Activated naive CD8-positive, alpha-beta T cell (primary cell): ENCODE results near the gene CFAP20DC.
"Not testable (repeated sequence)": the region's sequence is repeated elsewhere in the genome, so short reads cannot be mapped to it uniquely, and the experiment has no call there.

ENCODE experiments used
- H3K27ac Mint-ChIP-seq: one replicate; pipeline ENCODE4 v1.8.0; 2021; ENCODE audit warnings: mixed read lengths
- H3K27me3 Mint-ChIP-seq: one replicate; pipeline ENCODE4 v1.8.0; 2021; ENCODE audit warnings: mixed read lengths
- H3K36me3 Mint-ChIP-seq: one replicate; pipeline ENCODE4 v1.8.0; 2021; ENCODE audit warnings: mixed read lengths
- H3K4me1 Mint-ChIP-seq: one replicate; pipeline ENCODE4 v1.8.0; 2021; ENCODE audit warnings: low read depth, mixed read lengths
- H3K4me3 Mint-ChIP-seq: one replicate; pipeline ENCODE4 v1.8.0; 2021; ENCODE audit warnings: mild to moderate bottlenecking, mixed read lengths
- H3K9me3 Mint-ChIP-seq: one replicate; pipeline ENCODE4 v1.8.0; 2021; ENCODE audit warnings: low read depth, mixed read lengths

Gene CFAP20DC

GRCh38 chr3:58711871-58712270 lies 338.0 kb downstream of the CFAP20DC start:
- Mint-ChIP-seq H3K27me3 (no peaks in the 10 kb centered on the region), H3K36me3 (no peaks in the 10 kb centered on the region)

GRCh38 chr3:58708983-58709382 lies 340.8 kb downstream of the CFAP20DC start:
- not testable (repeated sequence) for H3K9me3 Mint-ChIP-seq, H3K36me3 Mint-ChIP-seq, H3K27me3 Mint-ChIP-seq, H3K27ac Mint-ChIP-seq, H3K4me3 Mint-ChIP-seq, H3K4me1 Mint-ChIP-seq

More at GRCh38 chr3:58711871-58712270, 338.0 kb downstream of the CFAP20DC start:
- Mint-ChIP-seq H3K9me3 (no peaks in the 10 kb centered on the region), H3K27ac (no peak overlapping the region), H3K4me3 (no peak overlapping the region), H3K4me1 (no peaks in the 10 kb centered on the region)

- Mint-ChIP-seq H3K27me3 (no peaks in the 10 kb centered on the region), H3K27ac (no peak overlapping the region), H3K4me1 (no peaks in the 10 kb centered on the region), H3K9me3 (no peaks in the 10 kb centered on the region), H3K36me3 (no peaks in the 10 kb centered on the region), H3K4me3 (no peak overlapping the region)
These were observed 341.6 kb downstream of the CFAP20DC start for GRCh38 chr3:58708116-58708791.

- Mint-ChIP-seq H3K4me3 (no peak overlapping the region), H3K27ac (no peak overlapping the region), H3K27me3 (no peaks in the 10 kb centered on the region), H3K4me1 (no peaks in the 10 kb centered on the region), H3K9me3 (no peaks in the 10 kb centered on the region), H3K36me3 (no peaks in the 10 kb centered on the region)
These were observed 342.4 kb downstream of the CFAP20DC start for GRCh38 chr3:58707390-58707930.

GRCh38 chr3:58706395-58707167 lies 343.2 kb downstream of the CFAP20DC start:
- Mint-ChIP-seq H3K4me1 (no peaks in the 10 kb centered on the region), H3K9me3 (no peaks in the 10 kb centered on the region), H3K27me3 (no peaks in the 10 kb centered on the region), H3K36me3 (no peaks in the 10 kb centered on the region), H3K4me3 (no peak overlapping the region), H3K27ac (no peak overlapping the region)

- H3K27me3 Mint-ChIP-seq: peaks cover 2% of the 10 kb centered on the region
- H3K4me1 Mint-ChIP-seq: no peaks in the 10 kb centered on the region
- no peaks in the 10 kb centered on the region for H3K36me3 Mint-ChIP-seq
- H3K4me3 Mint-ChIP-seq: no peak overlapping the region
- no peak overlapping the region for H3K27ac Mint-ChIP-seq
- H3K9me3 Mint-ChIP-seq: no peaks in the 10 kb centered on the region
These were observed 345.1 kb downstream of the CFAP20DC start for GRCh38 chr3:58704745-58705144.

GRCh38 chr3:58704304-58704703 lies 345.5 kb downstream of the CFAP20DC start:
- not testable (repeated sequence) for H3K27me3 Mint-ChIP-seq, H3K9me3 Mint-ChIP-seq, H3K36me3 Mint-ChIP-seq, H3K27ac Mint-ChIP-seq, H3K4me1 Mint-ChIP-seq, H3K4me3 Mint-ChIP-seq

GRCh38 chr3:58698246-58698645 lies 351.6 kb downstream of the CFAP20DC start:
- no peak overlapping the region for H3K27ac Mint-ChIP-seq
- H3K4me1 Mint-ChIP-seq: no peaks in the 10 kb centered on the region
- H3K9me3 Mint-ChIP-seq: no peaks in the 10 kb centered on the region
- H3K4me3 Mint-ChIP-seq: no peak overlapping the region
- no peaks in the 10 kb centered on the region for H3K36me3 Mint-ChIP-seq
- peaks cover 2% of the 10 kb centered on the region for H3K27me3 Mint-ChIP-seq

- Mint-ChIP-seq H3K27me3 (peaks cover 2% of the 10 kb centered on the region), H3K9me3 (no peaks in the 10 kb centered on the region), H3K4me3 (no peak overlapping the region), H3K4me1 (no peaks in the 10 kb centered on the region), H3K27ac (no peak overlapping the region), H3K36me3 (no peaks in the 10 kb centered on the region)
These were observed 352.3 kb downstream of the CFAP20DC start for GRCh38 chr3:58697561-58697960.

- not testable (repeated sequence) for H3K9me3 Mint-ChIP-seq, H3K36me3 Mint-ChIP-seq, H3K27ac Mint-ChIP-seq, H3K4me3 Mint-ChIP-seq, H3K4me1 Mint-ChIP-seq, H3K27me3 Mint-ChIP-seq
These were observed 353.0 kb downstream of the CFAP20DC start for GRCh38 chr3:58696813-58697212.

- Mint-ChIP-seq H3K9me3 (no peaks in the 10 kb centered on the region), H3K36me3 (peaks cover 2% of the 10 kb centered on the region)
These were observed 353.7 kb downstream of the CFAP20DC start for GRCh38 chr3:58696093-58696492.

GRCh38 chr3:58695284-58695683 lies 354.5 kb downstream of the CFAP20DC start:
- H3K27ac Mint-ChIP-seq, H3K4me1 Mint-ChIP-seq, H3K9me3 Mint-ChIP-seq, H3K27me3 Mint-ChIP-seq, H3K4me3 Mint-ChIP-seq, H3K36me3 Mint-ChIP-seq: not testable (repeated sequence)

More at GRCh38 chr3:58696093-58696492, 353.7 kb downstream of the CFAP20DC start:
- H3K27me3 Mint-ChIP-seq: peaks cover 2% of the 10 kb centered on the region
- no peaks in the 10 kb centered on the region for H3K4me1 Mint-ChIP-seq
- H3K27ac Mint-ChIP-seq: no peak overlapping the region
- no peak overlapping the region for H3K4me3 Mint-ChIP-seq

GRCh38 chr3:58693940-58694850 lies 355.6 kb downstream of the CFAP20DC start:
- Mint-ChIP-seq H3K36me3 (peaks cover 2% of the 10 kb centered on the region), H3K9me3 (no peaks in the 10 kb centered on the region), H3K27ac (no peak overlapping the region), H3K4me3 (no peak overlapping the region), H3K27me3 (no peaks in the 10 kb centered on the region), H3K4me1 (no peaks in the 10 kb centered on the region)

- Mint-ChIP-seq H3K27me3 (peaks cover 4% of the 10 kb centered on the region), H3K9me3 (no peaks in the 10 kb centered on the region), H3K27ac (no peak overlapping the region), H3K4me3 (no peak overlapping the region), H3K4me1 (no peaks in the 10 kb centered on the region), H3K36me3 (peaks cover 2% of the 10 kb centered on the region)
These were observed 357.3 kb downstream of the CFAP20DC start for GRCh38 chr3:58692484-58692883.
